Activated CD8-positive, alpha-beta memory T cell treated with anti-CD3 and anti-CD28 coated beads for 4 hours (primary cell): ENCODE measurements around the gene DNASE2B.

ENCODE experiments used
- DNase-seq, 2 donors: peaks; one replicate each; pipeline ENCODE4 v3.0.0-alpha.2; 2020; ENCODE audit warnings: low read depth in 2 of 2

DNASE2B gene

DNA sequence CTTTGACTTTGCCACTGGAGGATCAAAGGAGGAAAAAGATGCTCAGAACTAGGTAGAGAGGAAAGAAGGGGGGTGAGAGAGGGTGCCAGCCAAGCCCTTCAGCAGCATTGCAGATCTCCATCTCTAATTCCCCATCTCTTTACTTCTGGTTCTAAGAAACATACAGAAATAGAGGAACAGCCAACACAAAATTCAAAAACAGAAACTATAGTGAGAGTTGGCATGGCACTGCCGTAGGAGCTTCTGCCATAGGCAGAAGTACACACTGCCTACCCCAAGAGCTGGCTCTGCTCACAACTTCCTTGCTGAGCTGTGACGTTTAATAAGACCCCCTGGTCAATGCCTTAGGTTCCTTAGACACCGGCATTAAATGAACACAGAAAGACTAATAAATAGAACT lies 54.2 kb downstream of the DNASE2B start:
- DNase-seq: no peak

DNA sequence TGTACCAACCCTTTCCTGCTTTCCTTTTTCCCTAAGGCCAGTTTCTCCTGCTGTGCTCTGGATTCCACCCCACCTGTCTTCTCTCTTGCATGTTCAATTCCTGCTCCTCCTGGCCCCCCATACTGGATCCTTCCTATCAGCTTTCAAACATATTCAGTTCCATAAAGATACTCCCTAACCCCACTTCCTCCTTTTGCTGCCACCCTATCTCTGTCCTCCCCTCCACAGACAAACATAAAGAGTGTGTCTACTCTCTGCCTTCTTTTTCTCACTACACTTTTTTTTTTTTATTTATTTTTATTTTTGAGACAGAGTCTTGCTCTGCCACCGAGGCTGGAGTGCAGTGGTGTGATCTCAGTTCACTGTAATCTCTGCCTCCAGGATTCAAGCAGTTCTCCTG lies 63.8 kb downstream of the DNASE2B start:
- DNase-seq: no peak
